PFSK-1 (cell line): ENCODE results near the gene FRG2C. TPM values are rescaled to one million over a fixed set of nuclear protein-coding genes. Genes with fewer than 3 reads are reported as not detected.
"Not testable (repeated sequence)": the region's sequence is repeated elsewhere in the genome, so short reads cannot be mapped to it uniquely, and the experiment has no call there.

Experiments used
- FOXP2 ChIP-seq: optimal IDR thresholded peaks from 2 replicates; pipeline ENCODE3; 2011; ENCODE audit warnings: borderline replicate concordance, control low read depth, inconsistent platforms; ENCODE audit not compliant: insufficient read depth; ENCODE audit errors: extremely low read length, extremely low read depth
- POLR2AphosphoS5 ChIP-seq: IDR thresholded peaks from 2 replicates; pipeline ENCODE4 v1.6.1; 2012; ENCODE audit warnings: low read depth, mild to moderate bottlenecking, control low read depth, low read length, moderate library complexity
- REST ChIP-seq, 2 experiments: IDR thresholded peaks; 2 replicates each; pipeline versions ENCODE4 v1.6.1 to v1.8.0; 2011 to 2012; ENCODE audit warnings: low read depth in 2 of 2, low read length in 2 of 2, control low read depth in 1 of 2, inconsistent platforms in 1 of 2, mild to moderate bottlenecking in 1 of 2, moderate library complexity in 1 of 2; ENCODE audit not compliant: insufficient read depth in 1 of 2
- SIN3A ChIP-seq: IDR thresholded peaks from 2 replicates; pipeline ENCODE4 v1.6.1; 2012; ENCODE audit warnings: mild to moderate bottlenecking, low read length, moderate library complexity, borderline replicate concordance; ENCODE audit not compliant: insufficient read depth
- TAF1 ChIP-seq: IDR thresholded peaks from 2 replicates; pipeline ENCODE4 v1.6.1; 2012; ENCODE audit warnings: low read length, control low read depth, borderline replicate concordance; ENCODE audit not compliant: insufficient read depth
- polyA plus RNA-seq: library from polyadenylated mRNA; unstranded; fragments of >200 nt; gene quantifications from one replicate; pipeline ENCODE4 v1.2.1, GENCODE V29; 2012; ENCODE audit warnings: low read depth, missing spikeins; ENCODE audit not compliant: insufficient read length

The FRG2C gene
- polyA plus RNA-seq = not detected

- not testable (repeated sequence) for TF ChIP-seq REST (IDR thresholded peaks at IDR 0.05; ENCODE audit: insufficient read depth in 1 of 2, low read depth in 2 of 2, low read length in 2 of 2); SIN3A; TAF1
Observed at GRCh38 chr3:75664028-75664427, at the start of gene FRG2C. Gene FRG2C, plus strand, starts transcription at chr3:75664328. Its CDS starts 52 bp downstream, at chr3:75664380.

- no peak for TF ChIP-seq REST (IDR thresholded peaks at IDR 0.05; ENCODE audit: insufficient read depth in 1 of 2, low read depth in 2 of 2, low read length in 2 of 2)
- TF ChIP-seq SIN3A = no peak
- no peak for TF ChIP-seq POLR2AphosphoS5
- no peak for TF ChIP-seq TAF1
- TF ChIP-seq FOXP2 = no peak
Observed at GRCh38 chr3:75631541-75631940, 32.6 kb upstream of the FRG2C start.

- TF ChIP-seq POLR2AphosphoS5 = no peak
- TF ChIP-seq FOXP2 = no peak
- TF ChIP-seq SIN3A = no peak
- TF ChIP-seq TAF1 = no peak
- TF ChIP-seq REST (IDR thresholded peaks at IDR 0.05; ENCODE audit: insufficient read depth in 1 of 2, low read depth in 2 of 2, low read length in 2 of 2) = no peak
Observed at GRCh38 chr3:75650191-75650590, 13.9 kb upstream of the FRG2C start.

- peak in 1 of 2 experiments; percentile 39; a peak in 1 of 4 replicates for TF ChIP-seq REST (IDR thresholded peaks at IDR 0.05; ENCODE audit: insufficient read depth in 1 of 2, low read depth in 2 of 2, low read length in 2 of 2)
Observed at GRCh38 chr3:75658411-75659107, 5.6 kb upstream of the FRG2C start.

GRCh38 chr3:75687323-75687722 lies 23.2 kb downstream of the FRG2C start:
- TF ChIP-seq TAF1 (no peak), POLR2AphosphoS5 (no peak), SIN3A (no peak), REST (IDR thresholded peaks at IDR 0.05; ENCODE audit: insufficient read depth in 1 of 2, low read depth in 2 of 2, low read length in 2 of 2) (no peak), FOXP2 (no peak)
